PC-9 (cell line): Measurements from ENCODE around the gene TLR1.

Experiments used
- CTCF ChIP-seq: fragments of 200-600 bp; sonication (generic); conservative IDR thresholded peaks from 2 replicates; pipeline ENCODE4 v1.6.1; 2017; ENCODE audit warnings: mixed run types, antibody characterized with exemption, mild to moderate bottlenecking, moderate library complexity
- EZH2 ChIP-seq: fragments of 200-600 bp; sonication (generic); IDR thresholded peaks from 2 replicates; pipeline ENCODE4 v1.8.0; 2017; ENCODE audit warnings: antibody characterized with exemption, low read depth

GRCh38 chr4:38829237-38829636 lies 24.6 kb upstream of the TLR1 start:
- TF ChIP-seq EZH2: no peak
- no peak for TF ChIP-seq CTCF
